Myocyte (in vitro differentiated cells): ENCODE results near the gene FLNA. TPM values are rescaled to one million over a fixed set of nuclear protein-coding genes. Genes with fewer than 3 reads are reported as not detected.
"Not testable (repeated sequence)": the region's sequence is repeated elsewhere in the genome, so short reads cannot be mapped to it uniquely, and the experiment has no call there.

Experiments used
- DNase-seq: peaks from one replicate; pipeline ENCODE4 v3.0.0-alpha.2; 2012; ENCODE audit warnings: low read depth
- total RNA-seq: library from RNA; depleted of rRNA; stranded (reverse); fragments of >200 nt; gene quantifications from 2 replicates; pipeline ENCODE4 v1.2.3, GENCODE V29; 2014

FLNA gene
- total RNA-seq, 1 donor from 2014 or later: 410 TPM

GRCh38 chrX:154309041-154309775 is 65.2 kb downstream of the FLNA start:
- DNase-seq: no peak

GRCh38 chrX:154308108-154308946 is 66.1 kb downstream of the FLNA start:
- DNase-seq: peak; percentile 47

- DNase-seq: no peak
Measured at GRCh38 chrX:154307202-154307601, 67.2 kb downstream of the FLNA start.

GRCh38 chrX:154305541-154306205 is 68.8 kb downstream of the FLNA start:
- no peak for DNase-seq

GRCh38 chrX:154304846-154305245 is 69.6 kb downstream of the FLNA start:
- DNase-seq: no peak

GRCh38 chrX:154303476-154303875 is 71.0 kb downstream of the FLNA start:
- DNase-seq: no peak

GRCh38 chrX:154302998-154303397 is 71.4 kb downstream of the FLNA start:
- DNase-seq: not testable (repeated sequence)

- no peak for DNase-seq
Measured at GRCh38 chrX:154300816-154301215, 73.6 kb downstream of the FLNA start.

Other genes with a start within 250 kb of the FLNA start
- gene OPN1LW, start 230.4 kb downstream of the FLNA start, total RNA-seq: not detected in 2 replicates
- not detected in 2 replicates for gene OPN1MW, start 192.0 kb downstream of the FLNA start, total RNA-seq
- not detected in 2 replicates for gene OPN1MW2, start 154.9 kb downstream of the FLNA start, total RNA-seq
- not detected in 2 replicates for gene OPN1MW3, start 117.1 kb downstream of the FLNA start, total RNA-seq
- gene TEX28, start 79.5 kb downstream of the FLNA start, total RNA-seq: not detected in 2 replicates
- 0.26 TPM in 1 of 2 replicates, not detected in the other for gene TKTL1, start 78.8 kb downstream of the FLNA start, total RNA-seq
- gene EMD, start 4.7 kb upstream of the FLNA start, total RNA-seq: 43.2 and 53.2 TPM in 2 replicates
- 2,503 and 3,937 TPM in 2 replicates for gene RPL10, start 23.7 kb upstream of the FLNA start, total RNA-seq
- gene DNASE1L1, start 34.6 kb upstream of the FLNA start, total RNA-seq: 214 and 235 TPM in 2 replicates
- gene TAFAZZIN, start 36.9 kb upstream of the FLNA start, total RNA-seq: 36.1 and 41.3 TPM in 2 replicates
- gene ATP6AP1, start 54.0 kb upstream of the FLNA start, total RNA-seq: 100 and 106 TPM in 2 replicates
- gene GDI1, start 62.5 kb upstream of the FLNA start, total RNA-seq: 125 TPM in 2 replicates
- 74.9 and 85.0 TPM in 2 replicates for gene FAM50A, start 69.5 kb upstream of the FLNA start, total RNA-seq
- gene PLXNA3, start 83.6 kb upstream of the FLNA start, total RNA-seq: 11.3 and 11.7 TPM in 2 replicates
- gene LAGE3, start 104.6 kb upstream of the FLNA start, total RNA-seq: 72.2 and 87.8 TPM in 2 replicates
- gene UBL4A, start 112.0 kb upstream of the FLNA start, total RNA-seq: 39.6 and 65.2 TPM in 2 replicates
- gene SLC10A3, start 116.0 kb upstream of the FLNA start, total RNA-seq: 28.5 and 37.0 TPM in 2 replicates
- gene FAM3A, start 141.6 kb upstream of the FLNA start, total RNA-seq: 57.1 and 64.9 TPM in 2 replicates
- 20.5 and 24.0 TPM in 2 replicates for gene G6PD, start 172.2 kb upstream of the FLNA start, total RNA-seq
- 13.3 and 14.0 TPM in 2 replicates for gene IKBKG, start 173.0 kb upstream of the FLNA start, total RNA-seq
- not detected in 2 replicates for gene CTAG1A, start 210.5 kb upstream of the FLNA start, total RNA-seq
- gene CTAG1B, start 244.6 kb upstream of the FLNA start, total RNA-seq: not detected in 2 replicates